ENCODE data around the gene TTC24.

The TTC24 gene

GRCh38 chr1:156579472-156579871 is at the start of gene TTC24:
Gene TTC24, plus strand, starts transcription at chr1:156579723. Its CDS starts 1,642 bp downstream, at chr1:156581365.
- DNase-seq: no peak

DNA sequence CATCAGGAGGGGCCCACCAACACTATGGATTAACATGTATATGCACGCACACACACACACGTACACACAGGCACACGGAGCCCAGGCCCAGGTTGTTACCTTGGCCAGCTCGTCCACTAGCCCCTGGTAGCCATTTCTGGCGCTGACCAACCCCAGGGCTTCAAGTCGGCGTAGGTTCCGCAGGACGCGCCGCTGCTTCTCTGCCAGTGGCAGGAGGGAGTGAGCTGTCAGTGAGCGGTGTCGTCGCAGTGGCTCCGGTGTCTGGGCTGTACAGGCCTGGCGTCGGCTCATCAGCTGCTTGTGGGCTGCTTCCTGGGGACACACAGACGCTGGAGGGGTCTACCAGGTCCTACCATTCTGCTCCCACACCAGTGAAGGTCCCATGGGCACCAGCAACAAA is 49.5 kb upstream of the TTC24 start:
- no peak for DNase-seq

DNA sequence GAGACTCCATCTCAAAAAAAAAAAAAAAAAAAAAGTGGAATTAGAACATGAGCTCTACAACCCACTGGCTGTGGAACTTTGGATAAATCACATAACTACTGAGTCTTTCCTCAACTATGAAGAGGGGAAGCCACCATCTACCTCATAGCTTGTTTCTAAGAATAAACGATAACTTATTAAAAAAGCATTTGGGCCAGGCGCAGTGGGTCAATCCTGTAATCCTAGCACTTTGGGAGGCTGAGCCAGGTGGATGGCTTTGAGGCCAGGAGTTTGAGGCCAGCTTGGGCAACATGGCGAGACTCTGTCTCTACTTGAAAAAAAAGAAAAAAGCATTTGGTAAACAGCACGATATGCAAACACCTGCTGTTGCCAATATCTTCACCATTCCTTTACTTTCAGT is 47.1 kb upstream of the TTC24 start:
- no peak for DNase-seq

GRCh38 chr1:156533568-156534220 is 45.8 kb upstream of the TTC24 start:
- DNase-seq: no peak

GRCh38 chr1:156534424-156535060 is 45.0 kb upstream of the TTC24 start:
- DNase-seq: no peak

- no peak for DNase-seq
These were observed 42.5 kb upstream of the TTC24 start for GRCh38 chr1:156537027-156537426.

DNA sequence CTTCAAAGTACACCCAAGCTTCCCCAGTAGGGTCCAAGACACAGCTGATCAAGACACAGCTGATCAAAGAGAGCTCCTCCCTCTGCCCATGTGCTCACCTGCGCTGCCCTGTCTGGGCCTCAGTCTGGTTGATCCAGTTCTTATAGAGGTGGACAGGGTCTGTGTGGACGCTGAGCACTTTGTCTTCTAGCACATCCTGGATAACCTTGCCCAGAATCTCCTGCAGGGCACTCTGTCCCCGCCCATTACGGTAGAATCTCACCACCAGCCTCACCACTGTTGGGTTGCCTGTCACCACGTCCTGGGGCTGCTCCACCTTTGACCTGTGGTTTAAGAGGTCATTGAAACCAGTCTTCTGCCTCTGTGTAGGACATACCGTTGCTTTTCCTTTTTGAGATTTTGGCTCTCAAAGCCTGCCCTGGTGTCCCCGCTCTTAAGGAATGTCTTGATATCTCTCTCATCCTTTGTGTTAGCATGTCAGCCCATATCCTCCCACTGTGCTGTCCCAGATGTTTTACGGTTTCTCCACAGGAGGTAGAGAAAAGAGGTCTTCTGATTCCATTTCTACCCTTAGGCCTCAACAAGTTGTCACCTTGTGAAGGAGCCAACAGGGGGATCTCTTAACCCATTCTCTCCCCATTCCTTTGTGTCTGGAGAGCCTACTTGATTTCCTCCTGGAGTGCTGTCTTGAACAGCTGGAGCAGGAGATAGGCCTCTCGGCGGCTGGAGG is 40.6 kb upstream of the TTC24 start:
- no peak for DNase-seq

DNA sequence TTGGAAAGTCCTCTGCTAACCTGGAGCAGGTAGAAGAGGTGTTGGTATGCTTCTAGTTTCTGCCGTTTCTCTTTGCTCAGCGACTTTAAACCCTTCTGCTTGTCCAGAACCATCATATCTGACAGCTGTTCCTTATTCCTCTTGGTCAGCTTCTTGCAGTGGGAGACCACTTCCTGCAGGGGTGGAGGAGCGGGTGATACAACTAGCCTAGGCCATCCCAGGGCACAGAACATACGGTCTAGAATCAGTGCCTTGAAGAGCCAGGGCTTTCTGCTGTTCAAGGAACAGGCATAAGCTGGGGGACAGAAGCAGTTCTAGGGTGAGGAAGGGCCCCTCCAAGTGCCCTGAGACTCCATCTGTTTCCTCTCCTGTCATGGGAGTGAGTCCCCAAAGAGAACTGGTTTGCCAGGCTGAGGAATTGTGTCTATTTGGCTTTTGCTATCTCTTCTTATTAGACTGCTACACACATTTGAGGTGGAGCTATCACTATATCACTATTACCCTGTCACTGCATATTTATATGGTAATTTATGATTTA is 39.6 kb upstream of the TTC24 start:
- no peak for DNase-seq

GRCh38 chr1:156540955-156541354 is 38.6 kb upstream of the TTC24 start:
- DNase-seq: no peak

DNA sequence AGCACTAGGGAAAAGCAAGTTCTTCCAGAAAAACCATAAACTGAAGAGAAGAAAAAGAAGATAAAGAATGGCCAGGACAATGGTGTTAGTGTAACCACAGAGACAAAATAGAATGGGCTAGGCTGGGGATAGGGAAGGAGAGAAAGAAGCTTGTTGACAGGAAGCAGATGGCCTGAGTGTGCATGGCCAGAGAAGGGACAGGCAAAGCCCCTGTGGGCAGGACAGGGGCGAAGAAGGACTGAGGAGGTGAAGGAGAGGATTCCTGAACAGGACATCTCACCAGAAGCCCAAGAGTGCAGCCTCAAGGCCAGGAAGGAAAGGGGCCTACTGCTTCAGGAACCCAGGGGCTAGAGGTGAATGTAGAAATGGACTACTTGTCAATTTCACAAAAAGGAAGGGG is 36.5 kb upstream of the TTC24 start:
- DNase-seq: no peak

DNA sequence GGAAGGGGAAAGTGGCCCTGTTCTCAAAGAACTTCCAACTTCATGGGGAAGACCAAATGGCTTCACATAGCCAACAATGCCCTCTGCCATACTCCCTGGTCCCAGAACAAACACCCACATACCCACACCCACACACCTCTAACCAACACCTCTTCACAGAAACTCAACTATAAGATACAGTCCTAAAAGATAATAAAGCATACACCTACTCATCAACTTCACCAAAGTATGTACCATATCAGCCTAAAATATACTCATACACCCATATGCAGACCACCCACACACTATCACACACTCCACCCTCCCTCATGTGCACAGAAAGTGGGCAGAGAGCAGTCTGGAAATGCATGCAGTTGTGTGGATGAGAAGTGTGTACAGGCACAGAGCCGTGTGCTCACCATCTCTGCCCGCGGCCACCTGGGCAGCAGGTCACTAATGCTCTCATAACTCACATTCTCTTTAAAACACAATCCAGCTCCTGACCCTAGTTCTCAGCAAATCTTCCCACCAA is 34.9 kb upstream of the TTC24 start:
- no peak for DNase-seq

DNA sequence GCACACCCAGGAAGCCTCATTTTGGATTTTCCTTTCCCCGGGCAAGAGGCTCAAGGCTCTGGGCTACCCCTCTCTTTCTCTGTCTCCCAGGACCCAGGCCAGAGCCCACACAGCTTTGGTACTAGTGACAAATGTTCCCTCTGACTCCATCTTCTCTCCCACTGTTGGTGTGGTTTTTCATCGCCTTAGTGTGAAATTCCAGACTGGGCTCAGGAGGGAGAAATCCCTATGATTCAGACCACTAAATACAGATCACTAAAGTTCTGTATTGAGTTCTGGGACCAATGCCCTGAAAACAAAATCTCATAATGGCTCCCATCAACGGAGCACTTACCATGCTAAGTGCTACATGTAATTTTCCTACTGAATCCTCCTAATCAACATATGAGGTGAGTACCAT is 33.3 kb upstream of the TTC24 start:
- DNase-seq: no peak

DNA sequence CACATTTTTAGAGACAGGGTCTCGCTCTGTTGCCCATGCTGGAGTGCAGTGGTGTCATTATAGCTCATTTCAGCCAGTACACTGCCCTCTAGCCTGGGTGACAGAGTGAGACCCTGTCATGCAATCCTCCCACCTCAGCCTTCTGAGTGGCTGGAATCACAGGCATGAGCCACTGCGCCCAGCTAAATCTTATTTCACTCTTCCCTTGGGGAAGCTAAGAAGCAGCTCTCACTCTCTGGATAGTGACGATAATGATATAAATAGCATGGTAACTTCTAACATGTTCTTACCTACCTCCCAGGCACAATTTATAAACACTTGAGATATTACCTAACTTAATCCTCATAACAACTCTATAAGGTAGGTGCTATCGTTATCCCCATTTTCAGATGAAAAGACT is 32.1 kb upstream of the TTC24 start:
- DNase-seq: no peak

GRCh38 chr1:156547982-156548381 is 31.5 kb upstream of the TTC24 start:
- no peak for DNase-seq

DNA sequence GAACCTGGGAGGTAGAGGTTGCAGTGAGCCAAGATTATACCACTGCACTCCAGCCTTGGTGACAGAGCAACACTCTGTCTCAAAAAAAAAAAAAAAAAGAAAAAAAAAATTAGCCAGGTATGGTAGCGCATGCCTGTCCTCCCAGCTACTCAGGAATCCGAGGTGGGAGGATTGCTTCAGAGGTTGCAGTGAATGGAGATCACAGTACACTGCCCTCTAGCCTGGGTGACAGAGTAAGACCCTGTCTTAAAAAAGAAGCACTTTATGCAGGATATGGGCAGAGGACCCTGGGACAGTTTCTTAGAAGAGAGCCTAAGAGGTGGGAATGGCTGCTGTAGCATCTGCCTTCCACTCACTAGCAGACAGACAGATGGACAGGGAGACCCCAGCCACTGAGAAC is 30.1 kb upstream of the TTC24 start:
- DNase-seq: no peak

- DNase-seq: no peak
These were observed 29.7 kb upstream of the TTC24 start for GRCh38 chr1:156549831-156550230.

DNA sequence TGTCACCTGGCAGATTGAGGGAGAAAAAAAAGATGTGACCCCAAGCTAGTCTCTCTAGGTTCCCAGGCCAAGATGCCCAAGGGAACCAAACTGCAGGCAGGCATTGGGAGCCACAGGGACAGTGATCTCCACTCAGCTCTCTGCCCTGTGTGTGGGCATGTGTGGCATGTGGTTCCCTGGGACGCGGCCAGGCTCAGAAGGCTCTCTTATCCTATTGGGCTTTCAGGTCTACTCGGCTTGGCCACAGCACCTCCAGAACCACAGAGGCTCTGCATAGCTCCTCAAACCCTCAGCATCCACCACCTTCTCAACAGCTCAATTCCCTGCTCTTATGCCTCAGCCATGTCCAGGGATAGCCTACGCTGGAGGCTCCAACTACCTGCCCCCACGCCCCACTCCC is 29.2 kb upstream of the TTC24 start:
- DNase-seq: no peak

- DNase-seq: no peak
These were observed 28.4 kb upstream of the TTC24 start for GRCh38 chr1:156551066-156551643.

DNA sequence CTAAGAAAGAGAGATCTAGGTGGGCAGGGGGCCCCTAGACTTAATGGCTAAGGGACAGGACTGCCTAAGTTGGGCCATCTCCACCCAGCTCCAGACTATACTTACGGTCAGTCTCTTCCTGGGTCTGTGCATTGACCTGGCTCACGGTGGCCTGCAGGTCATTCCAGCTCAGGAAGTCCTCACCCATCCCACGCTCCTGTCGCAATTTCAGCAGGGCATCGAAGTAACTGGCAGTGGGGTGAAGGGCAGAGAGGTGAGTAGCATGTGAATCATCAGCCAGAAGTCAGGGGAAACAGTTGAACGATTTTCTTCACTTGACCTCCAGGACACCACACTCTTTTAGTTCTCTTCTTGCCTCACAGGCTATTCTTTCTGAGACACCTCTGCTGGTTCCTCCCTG is 27.7 kb upstream of the TTC24 start:
- peak in 1 of 2 donors; percentile 16 for DNase-seq

- DNase-seq: no peak
These were observed 27.0 kb upstream of the TTC24 start for GRCh38 chr1:156552518-156552917.

GRCh38 chr1:156552937-156553336 is 26.6 kb upstream of the TTC24 start:
- DNase-seq: peak in 1 of 2 donors; percentile 58

GRCh38 chr1:156553860-156554485 is 25.6 kb upstream of the TTC24 start:
- DNase-seq: no peak

- DNase-seq: no peak
These were observed 24.6 kb upstream of the TTC24 start for GRCh38 chr1:156554971-156555370.
